NCI-H187 (cell line): ENCODE data around the gene CXCL10.

Experiments used
- DNase-seq, 2 experiments: peaks; one replicate each; lab custom pipeline; 2025; lab: John Stamatoyannopoulos, UW

CXCL10 gene

GRCh38 chr4:75992462-75992861 lies 30.8 kb downstream of the CXCL10 start:
- DNase-seq: no peak

DNA sequence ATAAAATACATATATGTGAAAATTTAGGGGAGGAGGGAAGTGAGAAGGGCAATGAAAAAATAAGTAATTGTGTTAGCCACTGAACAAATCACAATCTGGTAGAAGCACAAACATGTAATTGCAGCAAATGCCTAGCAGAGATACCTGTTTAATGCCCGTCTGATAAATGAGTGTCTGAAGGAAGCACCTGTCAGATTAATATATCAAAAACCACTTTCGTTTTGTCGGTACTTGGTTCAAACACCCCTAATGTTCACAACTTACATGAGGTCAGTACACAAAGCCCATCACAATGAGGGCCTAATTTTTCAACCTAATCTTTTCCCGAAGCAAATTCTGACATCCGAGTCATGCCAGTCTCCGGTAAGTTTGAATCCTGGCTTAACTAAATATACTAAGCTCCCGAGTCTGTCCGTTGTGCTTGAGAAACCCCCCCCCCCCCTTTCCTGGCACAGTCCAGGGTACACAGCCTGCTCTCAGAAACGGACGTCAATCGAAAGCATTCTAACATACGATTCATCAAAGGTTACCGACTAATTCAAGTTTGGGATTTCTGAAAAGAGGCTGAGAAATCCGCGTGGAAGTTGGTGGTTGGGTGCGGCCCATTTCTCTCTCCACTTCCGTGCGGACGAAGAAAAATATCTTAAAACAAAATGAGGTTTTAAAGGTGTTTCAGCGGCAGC lies 33.3 kb downstream of the CXCL10 start:
- no peak for DNase-seq

GRCh38 chr4:75985116-75985515 lies 38.2 kb downstream of the CXCL10 start:
- no peak for DNase-seq

GRCh38 chr4:75980576-75980975 lies 42.7 kb downstream of the CXCL10 start:
- DNase-seq: no peak

DNA sequence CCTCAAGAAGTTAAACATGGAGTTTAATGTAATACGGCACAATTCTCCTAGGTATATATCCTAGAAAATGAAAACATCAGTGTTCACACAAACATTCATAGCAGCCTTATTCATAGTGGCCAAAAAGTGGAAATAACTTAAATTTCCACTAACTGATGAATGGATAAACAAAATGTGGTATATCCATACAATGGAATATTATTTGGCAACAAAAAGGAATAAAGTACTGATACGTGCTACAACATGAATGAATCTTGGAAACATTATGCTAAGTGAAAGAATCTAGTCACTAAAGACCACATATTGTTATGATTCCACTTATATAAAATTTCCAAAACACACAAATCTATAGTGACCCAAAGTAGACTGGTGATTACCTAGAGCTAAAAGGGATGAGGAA lies 47.1 kb downstream of the CXCL10 start:
- no peak for DNase-seq

DNA sequence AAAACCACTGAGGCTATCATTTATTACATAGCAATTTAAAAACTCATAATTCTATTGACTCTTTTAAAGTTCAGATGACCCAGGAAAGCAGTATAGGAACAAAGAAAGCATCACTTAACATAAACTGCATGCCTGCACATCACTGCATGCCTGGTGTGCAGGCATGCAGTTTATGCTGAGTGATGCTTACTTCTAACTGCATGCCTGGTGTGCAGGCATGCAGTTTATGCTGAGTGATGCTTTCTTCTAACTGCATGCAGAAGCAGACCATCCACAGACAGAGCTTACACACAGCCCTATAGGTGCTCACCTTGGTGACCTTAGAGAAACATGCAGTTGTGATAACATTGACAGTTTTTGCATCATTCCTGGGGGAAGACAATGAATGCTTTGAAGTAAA lies 49.5 kb downstream of the CXCL10 start:
- DNase-seq: no peak
